HepG2 (cell line): ENCODE results near the gene KRT71.

Experiments used
- CBX1 ChIP-seq: IDR thresholded peaks from one replicate; pipeline ENCODE4 v1.6.1; 2016; ENCODE audit warnings: antibody characterized with exemption, low read depth
- FOXK2 ChIP-seq: fragments of 450-650 bp; IDR thresholded peaks from 2 replicates; pipeline ENCODE4 v1.6.1; 2016
- GATA4 ChIP-seq: sonication (generic); IDR thresholded peaks from 2 replicates; pipeline ENCODE4 v1.6.1; 2016; ENCODE audit warnings: antibody characterized with exemption, low read depth, borderline replicate concordance
- NFIC ChIP-seq: IDR thresholded peaks from 2 replicates; pipeline ENCODE4 v1.6.1; 2012; ENCODE audit warnings: mild to moderate bottlenecking, low read length, inconsistent platforms
- POLR2A ChIP-seq, 2 experiments: IDR thresholded peaks; 2 replicates each; pipeline ENCODE4 v1.6.1; 2011; ENCODE audit warnings: low read depth in 2 of 2, low read length in 2 of 2, mild to moderate bottlenecking in 1 of 2, moderate library complexity in 1 of 2; ENCODE audit not compliant: insufficient read depth in 1 of 2
- RFX5 ChIP-seq: IDR thresholded peaks from 2 replicates; pipeline ENCODE4 v1.6.1; 2011; ENCODE audit warnings: low read depth, low read length, improper control_type of control experiment
- TBP ChIP-seq: sonication (generic); formaldehyde crosslinking; IDR thresholded peaks from 2 replicates; pipeline ENCODE4 v1.5.0; 2020; ENCODE audit warnings: missing genetic modification reagents
- YY1 ChIP-seq: IDR thresholded peaks from 2 replicates; pipeline ENCODE4 v1.6.1; 2011; ENCODE audit warnings: low read length, low read depth, moderate library complexity, mild to moderate bottlenecking; ENCODE audit not compliant: insufficient read depth, insufficient replicate concordance
- ZNF558 ChIP-seq: sonication (generic); formaldehyde crosslinking; IDR thresholded peaks from 2 replicates; pipeline ENCODE4 v1.9.0; 2022; ENCODE audit warnings: mild to moderate bottlenecking, missing genetic modification reagents, borderline replicate concordance
- TF ChIP-seq, protein P1 (sequence below): sonication (generic); formaldehyde crosslinking; conservative IDR thresholded peaks from 2 replicates; pipeline ENCODE4 v1.4.0; 2020; ENCODE audit warnings: missing genetic modification reagents
- TF ChIP-seq, protein P2 (sequence below): fragments of 450-650 bp; IDR thresholded peaks from 2 replicates; pipeline ENCODE4 v1.6.1; 2016
- TF ChIP-seq, protein P3 (sequence below): sonication (generic); formaldehyde crosslinking; IDR thresholded peaks from 2 replicates; pipeline ENCODE4 v1.5.1; 2020; ENCODE audit warnings: mild to moderate bottlenecking, missing genetic modification reagents, moderate library complexity

DNA sequence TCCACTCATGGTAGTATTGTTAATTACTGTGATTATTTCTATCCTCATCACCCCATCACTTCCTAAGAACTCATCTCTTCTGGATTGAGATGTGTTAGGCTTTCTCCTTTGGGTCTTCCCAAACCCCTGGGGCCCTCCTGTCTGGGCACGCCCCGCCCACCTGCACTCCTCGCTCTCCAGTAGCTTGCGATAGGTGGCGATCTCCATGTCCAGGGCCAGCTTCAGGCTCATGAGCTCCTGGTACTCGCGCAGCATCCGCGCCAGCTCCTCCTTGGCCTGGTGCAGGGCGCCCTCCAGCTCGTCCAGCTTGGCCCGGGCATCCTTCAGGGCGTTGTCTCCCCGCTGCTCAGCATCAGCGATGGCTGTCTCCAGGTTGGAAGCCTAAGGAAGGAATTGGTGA is 6.8 kb downstream of the KRT71 start:
- TF ChIP-seq TBP (CRISPR knock-in tag) (no peak), YY1 (no peak), POLR2A (IDR thresholded peaks at IDR 0.05; ENCODE audit: insufficient read depth in 1 of 2, low read depth in 2 of 2, low read length in 2 of 2) (no peak), CBX1 (no peak), RFX5 (no peak), ZNF558 (CRISPR knock-in tag) (no peak), GATA4 (no peak), FOXK2 (no peak), NFIC (no peak)
- TF ChIP-seq, protein P1, sequence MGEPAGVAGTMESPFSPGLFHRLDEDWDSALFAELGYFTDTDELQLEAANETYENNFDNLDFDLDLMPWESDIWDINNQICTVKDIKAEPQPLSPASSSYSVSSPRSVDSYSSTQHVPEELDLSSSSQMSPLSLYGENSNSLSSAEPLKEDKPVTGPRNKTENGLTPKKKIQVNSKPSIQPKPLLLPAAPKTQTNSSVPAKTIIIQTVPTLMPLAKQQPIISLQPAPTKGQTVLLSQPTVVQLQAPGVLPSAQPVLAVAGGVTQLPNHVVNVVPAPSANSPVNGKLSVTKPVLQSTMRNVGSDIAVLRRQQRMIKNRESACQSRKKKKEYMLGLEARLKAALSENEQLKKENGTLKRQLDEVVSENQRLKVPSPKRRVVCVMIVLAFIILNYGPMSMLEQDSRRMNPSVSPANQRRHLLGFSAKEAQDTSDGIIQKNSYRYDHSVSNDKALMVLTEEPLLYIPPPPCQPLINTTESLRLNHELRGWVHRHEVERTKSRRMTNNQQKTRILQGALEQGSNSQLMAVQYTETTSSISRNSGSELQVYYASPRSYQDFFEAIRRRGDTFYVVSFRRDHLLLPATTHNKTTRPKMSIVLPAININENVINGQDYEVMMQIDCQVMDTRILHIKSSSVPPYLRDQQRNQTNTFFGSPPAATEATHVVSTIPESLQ: no peak
- TF ChIP-seq, protein P2, sequence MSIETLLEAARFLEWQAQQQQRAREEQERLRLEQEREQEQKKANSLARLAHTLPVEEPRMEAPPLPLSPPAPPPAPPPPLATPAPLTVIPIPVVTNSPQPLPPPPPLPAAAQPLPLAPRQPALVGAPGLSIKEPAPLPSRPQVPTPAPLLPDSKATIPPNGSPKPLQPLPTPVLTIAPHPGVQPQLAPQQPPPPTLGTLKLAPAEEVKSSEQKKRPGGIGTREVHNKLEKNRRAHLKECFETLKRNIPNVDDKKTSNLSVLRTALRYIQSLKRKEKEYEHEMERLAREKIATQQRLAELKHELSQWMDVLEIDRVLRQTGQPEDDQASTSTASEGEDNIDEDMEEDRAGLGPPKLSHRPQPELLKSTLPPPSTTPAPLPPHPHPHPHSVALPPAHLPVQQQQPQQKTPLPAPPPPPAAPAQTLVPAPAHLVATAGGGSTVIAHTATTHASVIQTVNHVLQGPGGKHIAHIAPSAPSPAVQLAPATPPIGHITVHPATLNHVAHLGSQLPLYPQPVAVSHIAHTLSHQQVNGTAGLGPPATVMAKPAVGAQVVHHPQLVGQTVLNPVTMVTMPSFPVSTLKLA: no peak
- TF ChIP-seq, protein P3, sequence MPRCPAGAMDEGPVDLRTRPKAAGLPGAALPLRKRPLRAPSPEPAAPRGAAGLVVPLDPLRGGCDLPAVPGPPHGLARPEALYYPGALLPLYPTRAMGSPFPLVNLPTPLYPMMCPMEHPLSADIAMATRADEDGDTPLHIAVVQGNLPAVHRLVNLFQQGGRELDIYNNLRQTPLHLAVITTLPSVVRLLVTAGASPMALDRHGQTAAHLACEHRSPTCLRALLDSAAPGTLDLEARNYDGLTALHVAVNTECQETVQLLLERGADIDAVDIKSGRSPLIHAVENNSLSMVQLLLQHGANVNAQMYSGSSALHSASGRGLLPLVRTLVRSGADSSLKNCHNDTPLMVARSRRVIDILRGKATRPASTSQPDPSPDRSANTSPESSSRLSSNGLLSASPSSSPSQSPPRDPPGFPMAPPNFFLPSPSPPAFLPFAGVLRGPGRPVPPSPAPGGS: no peak
